Effector memory CD8-positive, alpha-beta T cell (primary cell): ENCODE measurements around the gene DHRS4L2.
"Not testable (repeated sequence)": the region's sequence is repeated elsewhere in the genome, so short reads cannot be mapped to it uniquely, and the experiment has no call there.

Experiments used
- ATAC-seq: fragments of 150-1000 bp; cut with Tn5 transposase; replicated peaks from 2 replicates; pipeline ENCODE4 v1.10.0; 2021; ENCODE audit warnings: mild to moderate bottlenecking, moderate library complexity
- DNase-seq, 3 experiments: peaks; one replicate each; pipeline ENCODE4 v3.0.0; 2021
- H3K27ac Mint-ChIP-seq, 2 donors: one replicate each; pipeline ENCODE4 v1.8.0; 2022; ENCODE audit warnings: mild to moderate bottlenecking in 2 of 2, mixed read lengths in 2 of 2, moderate library complexity in 2 of 2
- H3K27me3 Mint-ChIP-seq, 2 donors: one replicate each; pipeline ENCODE4 v1.8.0; 2022; ENCODE audit warnings: mixed read lengths in 2 of 2
- H3K36me3 Mint-ChIP-seq: one replicate; pipeline ENCODE4 v1.8.0; 2022; ENCODE audit warnings: mild to moderate bottlenecking, moderate library complexity, mixed read lengths; ENCODE audit not compliant: insufficient read depth
- H3K4me1 Mint-ChIP-seq, 2 donors: one replicate each; pipeline ENCODE4 v1.8.0; 2022; ENCODE audit warnings: low read depth in 2 of 2, mixed read lengths in 2 of 2
- H3K4me3 Mint-ChIP-seq, 2 donors: one replicate each; pipeline ENCODE4 v1.8.0; 2022; ENCODE audit warnings: mild to moderate bottlenecking in 2 of 2, mixed read lengths in 2 of 2, moderate library complexity in 2 of 2
- H3K9me3 Mint-ChIP-seq, 2 donors: one replicate each; pipeline ENCODE4 v1.8.0; 2022; ENCODE audit warnings: mixed read lengths in 2 of 2

Gene DHRS4L2

GRCh38 chr14:24013654-24014514 lies 25.2 kb downstream of the DHRS4L2 start:
- Mint-ChIP-seq H3K9me3 (no peaks in the 10 kb centered on the region), H3K27ac (no peak overlapping the region), H3K4me1 (peaks cover 10 to 20% of the 10 kb centered on the region in 2 donors), H3K4me3 (no peak overlapping the region), H3K36me3 (no peaks in the 10 kb centered on the region), H3K27me3 (peaks cover 7 to 8% of the 10 kb centered on the region in 2 donors)
- ATAC-seq (peak; percentile 99), DNase-seq (peak; percentile 55 to 69 (median 62))

- ATAC-seq, H3K4me3 Mint-ChIP-seq, H3K9me3 Mint-ChIP-seq, H3K36me3 Mint-ChIP-seq, DNase-seq, H3K4me1 Mint-ChIP-seq: not testable (repeated sequence)
- Mint-ChIP-seq H3K27me3 (peaks cover 8 to 11% of the 10 kb centered on the region in 2 donors), H3K27ac (peak overlapping the region in 1 of 2 donors; percentile 15)
Observed at GRCh38 chr14:24015745-24016144, 27.0 kb downstream of the DHRS4L2 start.

- not testable (repeated sequence) for H3K36me3 Mint-ChIP-seq, ATAC-seq, H3K4me1 Mint-ChIP-seq, DNase-seq, H3K27ac Mint-ChIP-seq, H3K4me3 Mint-ChIP-seq, H3K9me3 Mint-ChIP-seq
- peaks cover 11 to 15% of the 10 kb centered on the region in 2 donors for H3K27me3 Mint-ChIP-seq
Observed at GRCh38 chr14:24018978-24019377, 30.2 kb downstream of the DHRS4L2 start.

- peaks cover 11 to 16% of the 10 kb centered on the region in 2 donors for H3K27me3 Mint-ChIP-seq
- not testable (repeated sequence) for H3K4me3 Mint-ChIP-seq, H3K36me3 Mint-ChIP-seq, DNase-seq, H3K27ac Mint-ChIP-seq, H3K4me1 Mint-ChIP-seq, H3K9me3 Mint-ChIP-seq
- ATAC-seq = peak; percentile 61
Observed at GRCh38 chr14:24019944-24020343, 31.2 kb downstream of the DHRS4L2 start.

GRCh38 chr14:24020520-24020919 lies 31.8 kb downstream of the DHRS4L2 start:
- ATAC-seq, H3K27ac Mint-ChIP-seq, H3K36me3 Mint-ChIP-seq, H3K9me3 Mint-ChIP-seq, H3K4me1 Mint-ChIP-seq, DNase-seq, H3K4me3 Mint-ChIP-seq: not testable (repeated sequence)
- H3K27me3 Mint-ChIP-seq = peaks cover 11 to 16% of the 10 kb centered on the region in 2 donors

- DNase-seq, H3K27ac Mint-ChIP-seq, H3K9me3 Mint-ChIP-seq, H3K4me1 Mint-ChIP-seq, H3K4me3 Mint-ChIP-seq, H3K36me3 Mint-ChIP-seq, ATAC-seq: not testable (repeated sequence)
- H3K27me3 Mint-ChIP-seq = peaks cover 4 to 27% of the 10 kb centered on the region in 2 donors
Observed at GRCh38 chr14:24024939-24025418, 36.2 kb downstream of the DHRS4L2 start.

- not testable (repeated sequence) for H3K4me3 Mint-ChIP-seq, H3K36me3 Mint-ChIP-seq, ATAC-seq, DNase-seq, H3K27ac Mint-ChIP-seq, H3K9me3 Mint-ChIP-seq, H3K4me1 Mint-ChIP-seq
- H3K27me3 Mint-ChIP-seq = peaks cover 4 to 20% of the 10 kb centered on the region in 2 donors
Observed at GRCh38 chr14:24029687-24030086, 41.0 kb downstream of the DHRS4L2 start.

- peaks cover 4 to 13% of the 10 kb centered on the region in 2 donors for H3K27me3 Mint-ChIP-seq
- not testable (repeated sequence) for DNase-seq, ATAC-seq
Observed at GRCh38 chr14:24031331-24031730, 42.6 kb downstream of the DHRS4L2 start.

GRCh38 chr14:24032727-24033418 lies 44.1 kb downstream of the DHRS4L2 start:
- no peak for ATAC-seq
- Mint-ChIP-seq H3K4me3 (no peak overlapping the region), H3K4me1 (peaks cover 9 to 14% of the 10 kb centered on the region in 2 donors)

More at GRCh38 chr14:24031331-24031730, 42.6 kb downstream of the DHRS4L2 start:
- not testable (repeated sequence) for H3K9me3 Mint-ChIP-seq, H3K27ac Mint-ChIP-seq, H3K4me1 Mint-ChIP-seq, H3K36me3 Mint-ChIP-seq, H3K4me3 Mint-ChIP-seq

GRCh38 chr14:24035769-24036168 lies 47.0 kb downstream of the DHRS4L2 start:
- Mint-ChIP-seq H3K4me3 (peak overlapping the region; percentile 93 to 95), H3K4me1 (peaks cover 9 to 14% of the 10 kb centered on the region in 2 donors), H3K27ac (peak overlapping the region; percentile 74 to 89), H3K36me3 (peaks cover 11% of the 10 kb centered on the region)
- H3K27me3 Mint-ChIP-seq, DNase-seq, H3K9me3 Mint-ChIP-seq, ATAC-seq: not testable (repeated sequence)

More at GRCh38 chr14:24032727-24033418, 44.1 kb downstream of the DHRS4L2 start:
- Mint-ChIP-seq H3K27ac (no peak overlapping the region), H3K9me3 (no peaks in the 10 kb centered on the region), H3K27me3 (peaks cover 0 to 3% of the 10 kb centered on the region in 2 donors), H3K36me3 (peaks cover 11% of the 10 kb centered on the region)
- DNase-seq = no peak

- H3K4me3 Mint-ChIP-seq = peak overlapping the region; percentile 93 to 95
- peaks cover 9 to 14% of the 10 kb centered on the region in 2 donors for H3K4me1 Mint-ChIP-seq
Observed at GRCh38 chr14:24036169-24036962, 47.6 kb downstream of the DHRS4L2 start.

GRCh38 chr14:24036963-24037657 lies 48.4 kb downstream of the DHRS4L2 start:
- Mint-ChIP-seq H3K4me1 (peaks cover 9 to 14% of the 10 kb centered on the region in 2 donors), H3K27ac (peak overlapping the region; percentile 86 to 89), H3K4me3 (peak overlapping the region; percentile 93 to 95), H3K36me3 (peaks cover 10% of the 10 kb centered on the region)
- not testable (repeated sequence) for DNase-seq, H3K27me3 Mint-ChIP-seq, H3K9me3 Mint-ChIP-seq, ATAC-seq

More at GRCh38 chr14:24036169-24036962, 47.6 kb downstream of the DHRS4L2 start:
- Mint-ChIP-seq H3K27ac (peak overlapping the region; percentile 86 to 89), H3K27me3 (peaks cover 0 to 2% of the 10 kb centered on the region in 2 donors), H3K9me3 (no peaks in the 10 kb centered on the region), H3K36me3 (peaks cover 11% of the 10 kb centered on the region)
- peak; percentile 84 for ATAC-seq
- peak; percentile 45 to 56 (median 47) for DNase-seq
